Measurements from ENCODE around the gene GTF3C2. TPM values are rescaled to one million over a fixed set of nuclear protein-coding genes. Genes with fewer than 3 reads are reported as not detected.

GTF3C2 gene
- 55.7 and 61.9 TPM in 2 replicates for total RNA-seq (2014; rRNA removed; shearing (Covaris generic))

DNA sequence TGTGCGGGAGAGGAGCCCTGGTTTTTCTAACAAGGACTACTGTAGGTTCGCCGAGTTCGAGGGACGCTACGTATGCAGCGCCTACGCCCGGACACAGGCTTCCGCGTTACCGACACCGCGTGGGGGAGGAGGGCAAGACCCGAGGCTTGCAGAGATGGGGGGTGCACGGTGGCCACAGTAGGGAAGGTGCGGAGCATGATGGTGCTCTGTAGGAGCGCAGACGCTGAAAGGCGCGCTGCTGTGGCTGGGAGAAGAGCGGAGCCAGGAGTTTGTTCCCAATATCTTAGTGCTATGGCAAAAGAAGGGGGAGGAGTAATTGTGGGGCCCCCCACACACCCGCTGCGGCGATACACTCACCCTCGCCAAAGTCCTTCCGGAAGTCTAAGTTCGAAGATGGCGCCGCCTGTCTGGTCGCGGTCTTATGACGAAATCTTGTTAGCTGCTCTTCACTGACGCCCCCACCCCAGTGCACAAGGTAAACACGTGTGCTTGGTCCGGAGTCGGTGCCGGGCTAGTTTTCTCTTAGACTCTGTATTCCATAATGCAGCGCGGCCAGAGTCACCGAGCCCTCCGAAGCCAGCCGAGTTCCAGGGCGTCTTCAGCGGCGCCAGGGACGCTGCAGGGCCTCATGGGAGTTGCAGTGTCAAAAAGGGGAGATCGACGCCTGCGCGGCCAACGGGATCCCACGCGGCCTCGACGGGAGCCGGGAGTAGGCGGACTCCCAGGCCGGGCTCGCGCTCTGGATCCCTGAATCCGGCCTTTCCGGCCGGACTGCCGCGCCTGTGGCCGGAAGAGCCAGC is at the start of gene GTF3C2:
Gene GTF3C2, minus strand, starts transcription at position 383 of the 800 bp plus-strand sequence. CDS start 13,210 bp downstream, outside the sequence.

DNA sequence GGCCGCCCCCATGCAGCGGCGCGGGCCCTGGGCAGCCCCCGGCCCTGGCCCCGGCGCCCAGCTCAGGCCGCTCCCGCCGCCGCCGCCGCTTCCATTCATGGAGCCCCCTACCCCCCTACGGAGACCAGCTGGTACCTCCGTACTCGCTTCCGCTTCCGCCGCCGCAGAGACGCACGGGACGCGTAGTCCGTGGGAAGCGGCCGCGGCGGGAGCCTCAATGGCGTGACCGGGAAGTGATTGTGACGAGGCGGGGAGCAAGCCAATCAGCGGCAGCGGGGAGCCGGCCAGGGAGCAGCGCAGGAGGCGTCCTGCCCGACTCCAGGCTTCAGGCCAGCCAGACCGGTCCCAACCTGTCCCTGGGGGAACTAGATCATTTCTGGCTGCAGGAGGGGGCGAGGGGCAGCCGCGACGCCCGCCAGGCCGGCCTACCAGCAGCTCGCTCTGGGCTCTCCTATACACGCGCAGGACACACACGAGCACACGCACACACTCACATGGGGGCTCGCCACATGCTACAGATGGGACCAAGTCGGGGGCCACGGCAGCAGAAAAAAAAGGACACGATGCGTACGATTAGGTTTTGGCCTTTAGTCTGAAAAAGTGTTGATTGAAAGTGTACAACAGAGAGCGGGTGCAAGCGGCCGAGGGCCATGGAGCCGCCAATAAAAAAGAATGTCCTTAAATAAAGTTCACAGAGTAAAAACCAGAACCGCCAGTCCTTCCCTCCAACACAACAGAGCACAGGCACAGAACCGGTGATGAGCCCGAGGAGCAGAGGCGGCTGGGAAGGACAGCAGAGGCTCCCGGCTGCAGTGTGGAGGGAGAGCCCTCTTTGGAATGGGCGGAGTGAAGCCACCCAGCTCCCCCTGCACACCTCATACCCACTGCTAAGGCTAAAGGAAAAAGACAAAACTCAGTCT is 24.3 kb upstream of the GTF3C2 start, which contains the start of gene ZNF513:
Gene ZNF513, minus strand, starts transcription at position 109 of the 920 bp plus-strand sequence. CDS start 208 bp downstream, outside the sequence.

GRCh38 chr2:27370026-27370815 is 13.7 kb upstream of the GTF3C2 start, which contains the start of the genes EIF2B4 and SNX17:
EIF2B4 (minus strand) TSS chr2:27370338; CDS start chr2:27370314, 24 bp downstream.
SNX17 (plus strand) TSS chr2:27370616; CDS start chr2:27370744, 128 bp downstream.

GRCh38 chr2:27322766-27323595 is 33.6 kb downstream of the GTF3C2 start, which contains the start of gene MPV17:
MPV17 (minus strand) TSS chr2:27323097; CDS start chr2:27322517, 580 bp downstream.

GRCh38 chr2:27308359-27308881 is 48.1 kb downstream of the GTF3C2 start, which contains the start of gene UCN:
UCN (minus strand) TSS chr2:27308445; CDS start chr2:27307895, 550 bp downstream.

GRCh38 chr2:27281855-27282559 is 74.6 kb downstream of the GTF3C2 start, which contains the start of gene TRIM54:
TRIM54 (plus strand) TSS chr2:27282429; CDS start chr2:27282732, 303 bp downstream.

Other genes with a start within 250 kb of the GTF3C2 start
- 19.0 and 23.2 TPM in 2 replicates for gene CGREF1, start 237.6 kb downstream of the GTF3C2 start, total RNA-seq (2014; rRNA removed; shearing (Covaris generic))
- 0.30 and 0.53 TPM in 2 replicates for gene ABHD1, start 232.9 kb downstream of the GTF3C2 start, total RNA-seq (2014; rRNA removed; shearing (Covaris generic))
- gene PREB, start 222.1 kb downstream of the GTF3C2 start, total RNA-seq (2014; rRNA removed; shearing (Covaris generic)) = 53.7 and 60.9 TPM in 2 replicates
- not detected in 2 replicates for gene PRR30, start 217.4 kb downstream of the GTF3C2 start, total RNA-seq (2014; rRNA removed; shearing (Covaris generic))
- gene TCF23, start 207.8 kb downstream of the GTF3C2 start, total RNA-seq (2014; rRNA removed; shearing (Covaris generic)) = not detected in 2 replicates
- gene ATRAID, start 144.7 kb downstream of the GTF3C2 start, total RNA-seq (2014; rRNA removed; shearing (Covaris generic)) = 107 and 130 TPM in 2 replicates
- 44.8 and 48.4 TPM in 2 replicates for gene SLC5A6, start 144.5 kb downstream of the GTF3C2 start, total RNA-seq (2014; rRNA removed; shearing (Covaris generic))
- 57.4 and 66.2 TPM in 2 replicates for gene CAD, start 139.4 kb downstream of the GTF3C2 start, total RNA-seq (2014; rRNA removed; shearing (Covaris generic))
- 0.66 and 1.2 TPM in 2 replicates for gene SLC30A3, start 93.7 kb downstream of the GTF3C2 start, total RNA-seq (2014; rRNA removed; shearing (Covaris generic))
- gene DNAJC5G, start 81.3 kb downstream of the GTF3C2 start, total RNA-seq (2014; rRNA removed; shearing (Covaris generic)) = not detected in 2 replicates
- 0.05 TPM in 1 of 2 replicates, not detected in the other for gene TRIM54, start 74.3 kb downstream of the GTF3C2 start, total RNA-seq (2014; rRNA removed; shearing (Covaris generic))
- 6.6 and 9.2 TPM in 2 replicates for gene UCN, start 48.3 kb downstream of the GTF3C2 start, total RNA-seq (2014; rRNA removed; shearing (Covaris generic))
- gene MPV17, start 33.7 kb downstream of the GTF3C2 start, total RNA-seq (2014; rRNA removed; shearing (Covaris generic)) = 89.7 and 100 TPM in 2 replicates
- gene EIF2B4, start 13.6 kb upstream of the GTF3C2 start, total RNA-seq (2014; rRNA removed; shearing (Covaris generic)) = 33.2 and 38.4 TPM in 2 replicates
- gene SNX17, start 13.9 kb upstream of the GTF3C2 start, total RNA-seq (2014; rRNA removed; shearing (Covaris generic)) = 119 and 144 TPM in 2 replicates
- gene ZNF513, start 24.0 kb upstream of the GTF3C2 start, total RNA-seq (2014; rRNA removed; shearing (Covaris generic)) = 22.8 and 24.3 TPM in 2 replicates
- 165 and 169 TPM in 2 replicates for gene PPM1G, start 52.8 kb upstream of the GTF3C2 start, total RNA-seq (2014; rRNA removed; shearing (Covaris generic))
- 67.3 and 72.5 TPM in 2 replicates for gene NRBP1, start 71.9 kb upstream of the GTF3C2 start, total RNA-seq (2014; rRNA removed; shearing (Covaris generic))
- 0.60 TPM in 1 of 2 replicates, not detected in the other for gene KRTCAP3, start 85.6 kb upstream of the GTF3C2 start, total RNA-seq (2014; rRNA removed; shearing (Covaris generic))
- 26.5 and 29.8 TPM in 2 replicates for gene IFT172, start 133.0 kb upstream of the GTF3C2 start, total RNA-seq (2014; rRNA removed; shearing (Covaris generic))
- 3.2 and 3.8 TPM in 2 replicates for gene FNDC4, start 138.4 kb upstream of the GTF3C2 start, total RNA-seq (2014; rRNA removed; shearing (Covaris generic))
- not detected in 2 replicates for gene GCKR, start 140.1 kb upstream of the GTF3C2 start, total RNA-seq (2014; rRNA removed; shearing (Covaris generic))
- gene ZNF512, start 226.3 kb upstream of the GTF3C2 start, total RNA-seq (2014; rRNA removed; shearing (Covaris generic)) = 11.7 and 16.8 TPM in 2 replicates

Data from A375 (cell line).